ENCODE data around the gene TPD52L1. TPM values are rescaled to one million over a fixed set of nuclear protein-coding genes. Genes with fewer than 3 reads are reported as not detected.

Gene TPD52L1, protein sequence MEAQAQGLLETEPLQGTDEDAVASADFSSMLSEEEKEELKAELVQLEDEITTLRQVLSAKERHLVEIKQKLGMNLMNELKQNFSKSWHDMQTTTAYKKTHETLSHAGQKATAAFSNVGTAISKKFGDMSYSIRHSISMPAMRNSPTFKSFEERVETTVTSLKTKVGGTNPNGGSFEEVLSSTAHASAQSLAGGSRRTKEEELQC
- total RNA-seq (2021) (12.4 to 17.7 TPM (median 15.0 TPM) in 3 replicates), Bru-seq, nascent RNA (percentile 48 among the genes with signal in this experiment)
- long read RNA-seq, experiment 1, transcript TPD52L1-207 (6 exons, 999 nt): minor isoform, 8 of 53 reads
- long read RNA-seq, experiment 1, transcript TPD52L1-202 (5 exons, 2,147 nt): major isoform, 21 of 53 reads
- long read RNA-seq, experiment 1, transcript TPD52L1-213 (7 exons, 2,356 nt): minor isoform, 8 of 53 reads
- long read RNA-seq, experiment 1, partial matches to known transcripts: 3 of 53 reads
- long read RNA-seq, experiment 1, other reads (novel, unspliced or antisense): 8 of 53 reads
- long read RNA-seq, experiment 2, partial matches to known transcripts: 0 of 13 reads
- long read RNA-seq, experiment 2, other reads (novel, unspliced or antisense): 3 of 13 reads
- long read RNA-seq, experiment 3, transcript TPD52L1-202 (5 exons, 2,147 nt): major isoform, 10 of 20 reads
- long read RNA-seq, experiment 3, partial matches to known transcripts: 0 of 20 reads
- long read RNA-seq, experiment 3, other reads (novel, unspliced or antisense): 1 of 20 reads

DNA sequence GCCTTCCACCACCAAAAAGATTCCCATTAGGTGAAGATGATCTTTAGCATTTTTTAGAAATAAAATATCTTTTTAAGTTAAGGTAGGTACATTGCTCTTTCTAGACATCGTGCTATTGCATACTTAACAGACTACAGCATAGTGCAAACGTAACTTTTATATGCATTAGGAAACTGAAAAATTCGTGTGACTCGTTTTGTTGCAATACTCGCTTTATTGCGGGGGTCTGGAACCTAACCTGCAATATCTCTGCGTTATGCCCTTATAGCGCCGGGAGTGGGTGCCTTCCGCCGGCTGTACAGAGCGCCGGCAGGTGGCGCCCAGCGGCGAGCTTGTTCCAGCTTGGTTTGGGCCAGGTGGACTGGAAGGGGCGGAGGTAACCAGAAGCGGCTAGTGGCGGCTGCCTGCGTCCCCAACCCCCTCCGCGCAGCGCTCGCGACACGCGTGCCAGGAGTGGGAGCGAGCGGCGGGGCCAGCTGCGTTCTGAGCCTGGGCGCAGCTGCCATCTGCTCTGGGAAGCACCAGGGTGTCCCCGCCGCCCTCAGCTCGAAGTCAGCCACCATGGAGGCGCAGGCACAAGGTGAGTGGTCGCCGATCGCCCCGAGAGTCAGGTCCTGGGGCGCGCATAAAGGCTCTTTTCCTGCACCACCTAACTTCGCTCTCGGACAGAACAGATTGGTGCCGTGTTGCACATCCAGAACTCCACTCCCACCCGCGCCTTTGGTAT is at the start of gene TPD52L1:
TSS of gene TPD52L1 (plus strand) at position 383 of the 727 bp plus-strand sequence. CDS start at position 562, 179 bp downstream.
- Mint-ChIP-seq H3K4me3 (peak within 1 kb of the TSS; percentile 83), H3K36me3 (no peaks in the 10 kb centered on the region), H3K4me1 (peaks cover 25% of the 10 kb centered on the region), H3K27me3 (ENCODE audit: low read depth) (peaks cover 47% of the 10 kb centered on the region), H3K9me3 (no peaks in the 10 kb centered on the region; the same call in 1 of the 2 replicates), H3K27ac (no peak within 1 kb of the TSS)
- DNase-seq (ENCODE audit: low spot score): peak; percentile 83
- peak; percentile 90 for ATAC-seq
- ChIA-PET POLR2A (no interaction called here), CTCF (interaction anchor here (0.6 to 2.1 kb wide), 26 partner anchors 10 to 637 kb away, joined by 3 to 10 read pairs (median 4); partner anchors contain the start of genes NCOA7 and RNF217)
- TF ChIP-seq, protein P1, sequence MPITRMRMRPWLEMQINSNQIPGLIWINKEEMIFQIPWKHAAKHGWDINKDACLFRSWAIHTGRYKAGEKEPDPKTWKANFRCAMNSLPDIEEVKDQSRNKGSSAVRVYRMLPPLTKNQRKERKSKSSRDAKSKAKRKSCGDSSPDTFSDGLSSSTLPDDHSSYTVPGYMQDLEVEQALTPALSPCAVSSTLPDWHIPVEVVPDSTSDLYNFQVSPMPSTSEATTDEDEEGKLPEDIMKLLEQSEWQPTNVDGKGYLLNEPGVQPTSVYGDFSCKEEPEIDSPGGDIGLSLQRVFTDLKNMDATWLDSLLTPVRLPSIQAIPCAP (CRISPR knock-in tag; IDR thresholded peaks at IDR 0.05): no peak
- TF ChIP-seq, protein P2, sequence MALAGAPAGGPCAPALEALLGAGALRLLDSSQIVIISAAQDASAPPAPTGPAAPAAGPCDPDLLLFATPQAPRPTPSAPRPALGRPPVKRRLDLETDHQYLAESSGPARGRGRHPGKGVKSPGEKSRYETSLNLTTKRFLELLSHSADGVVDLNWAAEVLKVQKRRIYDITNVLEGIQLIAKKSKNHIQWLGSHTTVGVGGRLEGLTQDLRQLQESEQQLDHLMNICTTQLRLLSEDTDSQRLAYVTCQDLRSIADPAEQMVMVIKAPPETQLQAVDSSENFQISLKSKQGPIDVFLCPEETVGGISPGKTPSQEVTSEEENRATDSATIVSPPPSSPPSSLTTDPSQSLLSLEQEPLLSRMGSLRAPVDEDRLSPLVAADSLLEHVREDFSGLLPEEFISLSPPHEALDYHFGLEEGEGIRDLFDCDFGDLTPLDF (CRISPR knock-in tag; IDR thresholded peaks at IDR 0.05): no peak
- TF ChIP-seq ZNF423 (CRISPR knock-in tag; IDR thresholded peaks at IDR 0.05) (no peak), ZNF671 (CRISPR knock-in tag; IDR thresholded peaks at IDR 0.05) (peak; percentile 82), KAT7 (CRISPR knock-in tag; IDR thresholded peaks at IDR 0.05; ENCODE audit: borderline replicate concordance) (no peak), ATF1 (CRISPR knock-in tag; IDR thresholded peaks at IDR 0.05) (no peak), TEAD4 (CRISPR knock-in tag; IDR thresholded peaks at IDR 0.05) (no peak), JUN (CRISPR knock-in tag; IDR thresholded peaks at IDR 0.05) (no peak), CREM (CRISPR knock-in tag; IDR thresholded peaks at IDR 0.05) (peak; percentile 50; the same call in 1 of the 2 replicates), ZNF317 (CRISPR knock-in tag; IDR thresholded peaks at IDR 0.05; ENCODE audit: borderline replicate concordance, low read depth) (no peak), SMAD3 (CRISPR knock-in tag; IDR thresholded peaks at IDR 0.05; ENCODE audit: borderline replicate concordance) (no peak), ZNF138 (CRISPR knock-in tag; conservative IDR thresholded peaks at IDR 0.05) (no peak), ZNF232 (CRISPR knock-in tag; IDR thresholded peaks at IDR 0.05) (no peak), ETV6 (CRISPR knock-in tag; IDR thresholded peaks at IDR 0.05) (peak; percentile 71), FOXP1 (CRISPR knock-in tag; IDR thresholded peaks at IDR 0.05; ENCODE audit: borderline replicate concordance) (no peak; the same call in 1 of the 2 replicates), NFATC4 (CRISPR knock-in tag; IDR thresholded peaks at IDR 0.05) (no peak), HMGA2 (CRISPR knock-in tag; IDR thresholded peaks at IDR 0.05) (no peak), FOXK1 (CRISPR knock-in tag; IDR thresholded peaks at IDR 0.05) (no peak)
- TF ChIP-seq, protein P3, sequence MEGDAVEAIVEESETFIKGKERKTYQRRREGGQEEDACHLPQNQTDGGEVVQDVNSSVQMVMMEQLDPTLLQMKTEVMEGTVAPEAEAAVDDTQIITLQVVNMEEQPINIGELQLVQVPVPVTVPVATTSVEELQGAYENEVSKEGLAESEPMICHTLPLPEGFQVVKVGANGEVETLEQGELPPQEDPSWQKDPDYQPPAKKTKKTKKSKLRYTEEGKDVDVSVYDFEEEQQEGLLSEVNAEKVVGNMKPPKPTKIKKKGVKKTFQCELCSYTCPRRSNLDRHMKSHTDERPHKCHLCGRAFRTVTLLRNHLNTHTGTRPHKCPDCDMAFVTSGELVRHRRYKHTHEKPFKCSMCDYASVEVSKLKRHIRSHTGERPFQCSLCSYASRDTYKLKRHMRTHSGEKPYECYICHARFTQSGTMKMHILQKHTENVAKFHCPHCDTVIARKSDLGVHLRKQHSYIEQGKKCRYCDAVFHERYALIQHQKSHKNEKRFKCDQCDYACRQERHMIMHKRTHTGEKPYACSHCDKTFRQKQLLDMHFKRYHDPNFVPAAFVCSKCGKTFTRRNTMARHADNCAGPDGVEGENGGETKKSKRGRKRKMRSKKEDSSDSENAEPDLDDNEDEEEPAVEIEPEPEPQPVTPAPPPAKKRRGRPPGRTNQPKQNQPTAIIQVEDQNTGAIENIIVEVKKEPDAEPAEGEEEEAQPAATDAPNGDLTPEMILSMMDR (IDR thresholded peaks at IDR 0.05): peak; percentile 52; the same call in 1 of the 2 replicates
- TF ChIP-seq, protein P4, sequence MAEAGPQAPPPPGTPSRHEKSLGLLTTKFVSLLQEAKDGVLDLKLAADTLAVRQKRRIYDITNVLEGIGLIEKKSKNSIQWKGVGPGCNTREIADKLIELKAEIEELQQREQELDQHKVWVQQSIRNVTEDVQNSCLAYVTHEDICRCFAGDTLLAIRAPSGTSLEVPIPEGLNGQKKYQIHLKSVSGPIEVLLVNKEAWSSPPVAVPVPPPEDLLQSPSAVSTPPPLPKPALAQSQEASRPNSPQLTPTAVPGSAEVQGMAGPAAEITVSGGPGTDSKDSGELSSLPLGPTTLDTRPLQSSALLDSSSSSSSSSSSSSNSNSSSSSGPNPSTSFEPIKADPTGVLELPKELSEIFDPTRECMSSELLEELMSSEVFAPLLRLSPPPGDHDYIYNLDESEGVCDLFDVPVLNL (CRISPR knock-in tag; IDR thresholded peaks at IDR 0.05; ENCODE audit: borderline replicate concordance, low read depth): no peak
- TF ChIP-seq, protein P5, sequence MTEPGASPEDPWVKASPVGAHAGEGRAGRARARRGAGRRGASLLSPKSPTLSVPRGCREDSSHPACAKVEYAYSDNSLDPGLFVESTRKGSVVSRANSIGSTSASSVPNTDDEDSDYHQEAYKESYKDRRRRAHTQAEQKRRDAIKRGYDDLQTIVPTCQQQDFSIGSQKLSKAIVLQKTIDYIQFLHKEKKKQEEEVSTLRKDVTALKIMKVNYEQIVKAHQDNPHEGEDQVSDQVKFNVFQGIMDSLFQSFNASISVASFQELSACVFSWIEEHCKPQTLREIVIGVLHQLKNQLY (CRISPR knock-in tag; IDR thresholded peaks at IDR 0.05): peak; percentile 78; the same call in 1 of the 2 replicates
- TF ChIP-seq, protein P6, sequence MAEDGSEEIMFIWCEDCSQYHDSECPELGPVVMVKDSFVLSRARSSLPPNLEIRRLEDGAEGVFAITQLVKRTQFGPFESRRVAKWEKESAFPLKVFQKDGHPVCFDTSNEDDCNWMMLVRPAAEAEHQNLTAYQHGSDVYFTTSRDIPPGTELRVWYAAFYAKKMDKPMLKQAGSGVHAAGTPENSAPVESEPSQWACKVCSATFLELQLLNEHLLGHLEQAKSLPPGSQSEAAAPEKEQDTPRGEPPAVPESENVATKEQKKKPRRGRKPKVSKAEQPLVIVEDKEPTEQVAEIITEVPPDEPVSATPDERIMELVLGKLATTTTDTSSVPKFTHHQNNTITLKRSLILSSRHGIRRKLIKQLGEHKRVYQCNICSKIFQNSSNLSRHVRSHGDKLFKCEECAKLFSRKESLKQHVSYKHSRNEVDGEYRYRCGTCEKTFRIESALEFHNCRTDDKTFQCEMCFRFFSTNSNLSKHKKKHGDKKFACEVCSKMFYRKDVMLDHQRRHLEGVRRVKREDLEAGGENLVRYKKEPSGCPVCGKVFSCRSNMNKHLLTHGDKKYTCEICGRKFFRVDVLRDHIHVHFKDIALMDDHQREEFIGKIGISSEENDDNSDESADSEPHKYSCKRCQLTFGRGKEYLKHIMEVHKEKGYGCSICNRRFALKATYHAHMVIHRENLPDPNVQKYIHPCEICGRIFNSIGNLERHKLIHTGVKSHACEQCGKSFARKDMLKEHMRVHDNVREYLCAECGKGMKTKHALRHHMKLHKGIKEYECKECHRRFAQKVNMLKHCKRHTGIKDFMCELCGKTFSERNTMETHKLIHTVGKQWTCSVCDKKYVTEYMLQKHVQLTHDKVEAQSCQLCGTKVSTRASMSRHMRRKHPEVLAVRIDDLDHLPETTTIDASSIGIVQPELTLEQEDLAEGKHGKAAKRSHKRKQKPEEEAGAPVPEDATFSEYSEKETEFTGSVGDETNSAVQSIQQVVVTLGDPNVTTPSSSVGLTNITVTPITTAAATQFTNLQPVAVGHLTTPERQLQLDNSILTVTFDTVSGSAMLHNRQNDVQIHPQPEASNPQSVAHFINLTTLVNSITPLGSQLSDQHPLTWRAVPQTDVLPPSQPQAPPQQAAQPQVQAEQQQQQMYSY (CRISPR knock-in tag; IDR thresholded peaks at IDR 0.05): no peak
- TF ChIP-seq, protein P7, sequence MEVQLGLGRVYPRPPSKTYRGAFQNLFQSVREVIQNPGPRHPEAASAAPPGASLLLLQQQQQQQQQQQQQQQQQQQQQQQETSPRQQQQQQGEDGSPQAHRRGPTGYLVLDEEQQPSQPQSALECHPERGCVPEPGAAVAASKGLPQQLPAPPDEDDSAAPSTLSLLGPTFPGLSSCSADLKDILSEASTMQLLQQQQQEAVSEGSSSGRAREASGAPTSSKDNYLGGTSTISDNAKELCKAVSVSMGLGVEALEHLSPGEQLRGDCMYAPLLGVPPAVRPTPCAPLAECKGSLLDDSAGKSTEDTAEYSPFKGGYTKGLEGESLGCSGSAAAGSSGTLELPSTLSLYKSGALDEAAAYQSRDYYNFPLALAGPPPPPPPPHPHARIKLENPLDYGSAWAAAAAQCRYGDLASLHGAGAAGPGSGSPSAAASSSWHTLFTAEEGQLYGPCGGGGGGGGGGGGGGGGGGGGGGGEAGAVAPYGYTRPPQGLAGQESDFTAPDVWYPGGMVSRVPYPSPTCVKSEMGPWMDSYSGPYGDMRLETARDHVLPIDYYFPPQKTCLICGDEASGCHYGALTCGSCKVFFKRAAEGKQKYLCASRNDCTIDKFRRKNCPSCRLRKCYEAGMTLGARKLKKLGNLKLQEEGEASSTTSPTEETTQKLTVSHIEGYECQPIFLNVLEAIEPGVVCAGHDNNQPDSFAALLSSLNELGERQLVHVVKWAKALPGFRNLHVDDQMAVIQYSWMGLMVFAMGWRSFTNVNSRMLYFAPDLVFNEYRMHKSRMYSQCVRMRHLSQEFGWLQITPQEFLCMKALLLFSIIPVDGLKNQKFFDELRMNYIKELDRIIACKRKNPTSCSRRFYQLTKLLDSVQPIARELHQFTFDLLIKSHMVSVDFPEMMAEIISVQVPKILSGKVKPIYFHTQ (CRISPR knock-in tag; IDR thresholded peaks at IDR 0.05): 0 out of 2 replicates have a peak, but pooled peaks have one; percentile 66

Data from WTC11 (cell line).